K562 (cell line): Measurements from ENCODE around the gene SLC16A6. TPM values are rescaled to one million over a fixed set of nuclear protein-coding genes. Genes with fewer than 3 reads are reported as not detected.

ENCODE experiments used
- CEBPG ChIP-seq, 3 experiments: fragments of 200-800 bp in 1 of 3; sonication (Bioruptor generic) in 1 of 3; sonication (generic) in 1 of 3; formaldehyde crosslinking in 1 of 3; IDR thresholded peaks in 2 of 3; conservative IDR thresholded peaks in 1 of 3; 2 replicates each; pipeline versions ENCODE4 v1.6.1 to v1.8.0; 2016 to 2022; ENCODE audit warnings: missing compliant biosample characterization in 2 of 3, missing genetic modification characterization in 2 of 3, mild to moderate bottlenecking in 1 of 3, missing genetic modification reagents in 1 of 3
- CHD7 ChIP-seq: fragments of 200-600 bp; sonication (generic); IDR thresholded peaks from one replicate; pipeline ENCODE4 v1.6.1; 2012; ENCODE audit warnings: mild to moderate bottlenecking, low read depth, low read length, inconsistent platforms
- FOSL1 ChIP-seq: fragments of 200-800 bp; sonication (Bioruptor generic); conservative IDR thresholded peaks from 2 replicates; pipeline ENCODE4 v1.6.1; 2016; ENCODE audit warnings: missing genetic modification characterization, missing compliant biosample characterization
- HDAC2 ChIP-seq: fragments of 450-650 bp; IDR thresholded peaks from 2 replicates; pipeline ENCODE4 v1.6.1; 2016; ENCODE audit warnings: mild to moderate bottlenecking
- JUND ChIP-seq, 2 experiments: IDR thresholded peaks; 2 replicates in 1 of 2; 3 replicates in 1 of 2; pipeline ENCODE4 v1.6.1; 2011; ENCODE audit warnings: borderline replicate concordance in 2 of 2, low read depth in 2 of 2, low read length in 2 of 2, improper control_type of control experiment in 1 of 2, missing biosample characterization in 1 of 2, missing genetic modification characterization in 1 of 2, missing genetic modification reagents in 1 of 2
- MAFG ChIP-seq: fragments of 450-650 bp; conservative IDR thresholded peaks from 2 replicates; pipeline ENCODE4 v1.6.1; 2016; ENCODE audit warnings: missing genetic modification characterization, missing compliant biosample characterization
- MAFK ChIP-seq: IDR thresholded peaks from 2 replicates; pipeline ENCODE4 v1.6.1; 2011; ENCODE audit warnings: low read length, improper control_type of control experiment
- RBM39 ChIP-seq: fragments of 200-400 bp; formaldehyde crosslinking; optimal IDR thresholded peaks from 2 replicates; pipeline ENCODE3; 2018; ENCODE audit warnings: low read depth, low read length
- TEAD4 ChIP-seq, 2 experiments: sonication (generic) in 1 of 2; formaldehyde crosslinking in 1 of 2; IDR thresholded peaks; 2 replicates each; pipeline versions ENCODE4 v1.6.1 to v1.8.0; 2012 to 2022; ENCODE audit warnings: borderline replicate concordance in 1 of 2, inconsistent platforms in 1 of 2, low read length in 1 of 2, mild to moderate bottlenecking in 1 of 2, missing genetic modification reagents in 1 of 2
- THRA ChIP-seq: fragments of 450-650 bp; IDR thresholded peaks from 2 replicates; pipeline ENCODE4 v1.6.1; 2017; ENCODE audit warnings: mild to moderate bottlenecking, moderate library complexity
- ZNF175 ChIP-seq: fragments of 200-800 bp; sonication (Bioruptor generic); IDR thresholded peaks from 2 replicates; pipeline ENCODE4 v1.6.1; 2016; ENCODE audit warnings: low read depth, mild to moderate bottlenecking, missing genetic modification characterization, missing compliant biosample characterization
- ZNF316 ChIP-seq: fragments of 450-650 bp; IDR thresholded peaks from 2 replicates; pipeline ENCODE4 v1.6.1; 2016
- ZNF324 ChIP-seq: fragments of 250-450 bp; sonication (Bioruptor Pico); IDR thresholded peaks from 2 replicates; pipeline ENCODE4 v1.4.0; 2020; ENCODE audit warnings: mild to moderate bottlenecking
- ZNF589 ChIP-seq: fragments of 200-800 bp; sonication (Bioruptor generic); IDR thresholded peaks from 2 replicates; pipeline ENCODE4 v1.6.1; 2016; ENCODE audit warnings: low read depth, missing genetic modification characterization, missing compliant biosample characterization
- polyA plus RNA-seq, 8 experiments: library from polyadenylated mRNA; depleted of rRNA in 4 of 8; stranded (reverse) in 5 of 8; unstranded in 3 of 8; fragments of >200 nt; fragmentation: Nextera tagmentation in 2 of 8; fragmentation: Illumina TruSeq in 1 of 8; extraction: Ambion mirVana in 2 of 8; extraction: Trizol in 1 of 8; gene quantifications; 2 replicates each; pipeline versions ENCODE4 v1.2.1 to v1.2.3, GENCODE V29; 2011 to 2014; ENCODE audit warnings: inconsistent platforms in 1 of 8, missing spikeins in 1 of 8
- total RNA-seq, 7 experiments: library from RNA; depleted of rRNA in 6 of 7; stranded (reverse); fragments of >200 nt in 6 of 7; fragmentation: Illumina TruSeq in 2 of 7; extraction: Trizol in 2 of 7; gene quantifications; 2 replicates each; pipeline versions ENCODE4 v1.2.1 to v1.2.3, GENCODE V29; 2011 to 2021; ENCODE audit warnings: low replicate concordance in 1 of 7

Gene SLC16A6
- total and polyA plus RNA-seq, 9 of the 15 experiments (the other 6 are each of a cell fraction or from before 2014, with no cell fraction given) = 0.05 to 0.31 (median 0.15) TPM

DNA sequence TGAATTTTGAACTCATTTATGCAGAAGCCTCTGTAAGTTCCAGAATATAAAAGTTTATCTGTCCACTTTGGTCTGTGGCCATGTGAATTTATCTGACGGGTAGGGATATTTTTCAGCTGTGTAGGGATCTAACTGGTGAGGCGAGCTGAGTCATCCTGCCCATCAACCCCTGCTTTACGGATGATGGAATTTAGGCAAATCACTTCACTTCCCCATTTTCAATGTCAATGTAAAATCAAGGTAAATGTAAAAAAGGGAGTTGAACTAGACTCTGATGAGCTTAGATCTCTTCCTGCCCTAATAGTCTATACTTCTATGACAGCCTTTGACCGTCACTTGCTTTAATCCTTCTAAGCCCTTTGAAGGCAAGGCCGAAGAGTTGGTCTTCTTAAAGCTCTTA lies 2.6 kb downstream of the SLC16A6 start (continued):
- no peak for TF ChIP-seq CHD7
- TF ChIP-seq CEBPG (CRISPR knock-in tag; IDR thresholded peaks at IDR 0.05) = no peak
- no peak for TF ChIP-seq CEBPG (tag; conservative IDR thresholded peaks at IDR 0.05 in 1 of 2, IDR thresholded peaks at IDR 0.05 in 1 of 2)
- TF ChIP-seq MAFK = peak; percentile 65; the same call in 1 of the 2 replicates
- peak; percentile 72 for TF ChIP-seq HDAC2
- TF ChIP-seq TEAD4 (IDR thresholded peaks at IDR 0.05; ENCODE audit: low read length) = peak; percentile 75; the same call in 1 of the 2 replicates
- TF ChIP-seq TEAD4 (CRISPR knock-in tag; IDR thresholded peaks at IDR 0.05; ENCODE audit: borderline replicate concordance) = no peak
- no peak for TF ChIP-seq THRA
- TF ChIP-seq ZNF175 = 0 out of 2 replicates have a peak, but pooled peaks have one; percentile 27
- TF ChIP-seq RBM39 = no peak
- TF ChIP-seq FOSL1 = peak; percentile 74
- TF ChIP-seq ZNF324 (CRISPR knock-in tag) = no peak
- TF ChIP-seq ZNF316 = peak; percentile 61
- peak; percentile 79 for TF ChIP-seq JUND (IDR thresholded peaks at IDR 0.05; ENCODE audit: borderline replicate concordance, low read depth, low read length)
- peak; percentile 78; the same call in 2 of the 3 replicates for TF ChIP-seq JUND (tag; IDR thresholded peaks at IDR 0.05; ENCODE audit: borderline replicate concordance, low read depth, low read length)
- peak; percentile 74 for TF ChIP-seq MAFG (tag)
- 0 out of 2 replicates have a peak, but pooled peaks have one; percentile 27 for TF ChIP-seq ZNF589
